ENCODE measurements around the gene SZRD1. TPM values are rescaled to one million over a fixed set of nuclear protein-coding genes. Genes with fewer than 3 reads are reported as not detected.

SZRD1 gene
- polyA plus RNA-seq, 1 donor from 2014 or later, result 13.6 TPM

GRCh38 chr1:16338961-16339360 is 28.1 kb upstream of the SZRD1 start:
- H2AFZ ChIP-seq (ENCODE audit: low read depth, low read length), result no peak overlapping the region
- H4K20me1 ChIP-seq (ENCODE audit: insufficient read depth), result no peaks in the 10 kb centered on the region
- H3K4me2 ChIP-seq (ENCODE audit: low read length), result no peak overlapping the region
- no peaks in the 10 kb centered on the region for H3K9me2 ChIP-seq (ENCODE audit: insufficient read depth, low read length)
- H3F3A ChIP-seq (ENCODE audit: insufficient read depth, low read length, poor library complexity, severe bottlenecking), result no peaks in the 10 kb centered on the region
- peaks cover 54% of the 10 kb centered on the region for H3K79me2 ChIP-seq (replicated peaks; ENCODE audit: insufficient read depth, low read length)
- H3K9ac ChIP-seq (ENCODE audit: low read length), result no peak overlapping the region
- no peaks in the 10 kb centered on the region for H3K27me3 ChIP-seq (ENCODE audit: insufficient read depth, low read depth, low read length)
- H3K27ac ChIP-seq (ENCODE audit: low read length), result no peak overlapping the region
- TF ChIP-seq CTCF (IDR thresholded peaks at IDR 0.05; ENCODE audit: poor library complexity, severe bottlenecking) (no peak), EP300 (conservative IDR thresholded peaks at IDR 0.05; ENCODE audit: poor library complexity, severe bottlenecking) (no peak), REST (IDR thresholded peaks at IDR 0.05; ENCODE audit: borderline replicate concordance) (no peak), POLR2AphosphoS5 (IDR thresholded peaks at IDR 0.05) (no peak), RAD21 (conservative IDR thresholded peaks at IDR 0.05) (no peak)
- no peaks in the 10 kb centered on the region for H3K9me3 ChIP-seq (ENCODE audit: low read length)
- no peaks in the 10 kb centered on the region for H3K36me3 ChIP-seq (ENCODE audit: insufficient read depth, low read length)
- H3K4me3 ChIP-seq (ENCODE audit: low read length), result no peak overlapping the region

DNA sequence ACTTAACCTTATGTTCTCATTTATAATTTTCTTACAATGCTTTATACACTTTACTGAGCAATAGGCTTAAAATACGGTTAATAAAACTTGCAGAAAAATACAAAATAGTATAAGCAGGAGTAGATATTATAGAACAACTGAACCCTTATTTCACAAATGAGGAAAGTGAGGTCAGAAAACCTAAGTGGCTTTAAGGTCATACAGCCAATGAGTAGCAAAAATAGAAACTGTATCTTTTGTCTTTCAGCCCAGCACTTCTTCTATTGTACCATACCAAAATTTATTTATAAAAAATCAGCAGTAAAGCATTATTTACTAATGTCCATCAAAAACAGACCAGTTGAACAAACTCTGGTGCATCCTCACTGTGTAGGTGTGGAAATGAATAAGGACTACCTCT is 26.4 kb upstream of the SZRD1 start:
- Histone ChIP-seq H3K9me2 (ENCODE audit: insufficient read depth, low read length) (no peaks in the 10 kb centered on the region), H3K4me2 (ENCODE audit: low read length) (no peak overlapping the region), H3F3A (ENCODE audit: insufficient read depth, low read length, poor library complexity, severe bottlenecking) (no peaks in the 10 kb centered on the region), H3K9me3 (ENCODE audit: low read length) (no peaks in the 10 kb centered on the region), H3K9ac (ENCODE audit: low read length) (no peak overlapping the region), H2AFZ (ENCODE audit: low read depth, low read length) (no peak overlapping the region), H3K36me3 (ENCODE audit: insufficient read depth, low read length) (no peaks in the 10 kb centered on the region), H3K27ac (ENCODE audit: low read length) (no peak overlapping the region), H3K4me3 (ENCODE audit: low read length) (no peak overlapping the region), H4K20me1 (ENCODE audit: insufficient read depth) (no peaks in the 10 kb centered on the region), H3K27me3 (ENCODE audit: insufficient read depth, low read depth, low read length) (no peaks in the 10 kb centered on the region), H3K79me2 (replicated peaks; ENCODE audit: insufficient read depth, low read length) (peaks cover 58% of the 10 kb centered on the region)
- TF ChIP-seq EP300 (conservative IDR thresholded peaks at IDR 0.05; ENCODE audit: poor library complexity, severe bottlenecking) (no peak), CTCF (IDR thresholded peaks at IDR 0.05; ENCODE audit: poor library complexity, severe bottlenecking) (no peak), RAD21 (conservative IDR thresholded peaks at IDR 0.05) (no peak), SMC3 (conservative IDR thresholded peaks at IDR 0.05; ENCODE audit: poor library complexity) (no peak), POLR2AphosphoS5 (IDR thresholded peaks at IDR 0.05) (no peak), REST (IDR thresholded peaks at IDR 0.05; ENCODE audit: borderline replicate concordance) (no peak), MXI1 (conservative IDR thresholded peaks at IDR 0.05; ENCODE audit: poor library complexity, severe bottlenecking) (no peak), EZH2 (IDR thresholded peaks at IDR 0.05; ENCODE audit: borderline replicate concordance, insufficient read depth, low read length, poor library complexity, severe bottlenecking) (no peak), TAF1 (IDR thresholded peaks at IDR 0.05; ENCODE audit: low read depth) (no peak)

Measured in neural cell (in vitro differentiated cells).